ENCODE measurements around the gene ATP13A1. TPM values are rescaled to one million over a fixed set of nuclear protein-coding genes. Genes with fewer than 3 reads are reported as not detected.
"Not testable (repeated sequence)": the region's sequence is repeated elsewhere in the genome, so short reads cannot be mapped to it uniquely, and the experiment has no call there.

The ATP13A1 gene
- total RNA-seq, 1 experiment from 2014 or later = 41.1 TPM

DNA sequence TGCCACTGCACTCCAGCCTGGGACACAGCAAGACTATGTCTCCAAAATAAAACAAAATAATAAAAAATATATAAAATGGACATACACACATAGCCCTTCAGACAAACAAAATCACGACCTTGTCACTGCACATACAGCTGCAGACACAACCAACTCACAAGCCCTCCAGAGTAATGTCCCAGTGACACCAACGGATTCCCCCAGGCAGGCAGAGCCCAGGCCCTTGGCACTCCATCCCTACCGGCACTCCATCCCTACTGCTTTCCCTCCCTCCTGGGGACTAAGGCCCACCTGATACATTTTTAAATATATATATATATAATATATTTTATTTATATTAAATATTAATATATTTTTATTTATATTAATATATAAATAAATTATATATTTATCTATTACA, 23.6 kb upstream of the ATP13A1 start:
- Histone ChIP-seq H3F3A (ENCODE audit: insufficient read depth, low read depth) (no peaks in the 10 kb centered on the region; the same call in 1 of the 2 replicates), H3K27ac (no peak overlapping the region), H4K20me1 (ENCODE audit: insufficient read depth) (no peaks in the 10 kb centered on the region), H3K27me3 (ENCODE audit: insufficient read depth, low read depth) (no peaks in the 10 kb centered on the region), H3K4me3 (no peak overlapping the region), H3K4me1 (replicated peaks; ENCODE audit: insufficient read depth) (no peaks in the 10 kb centered on the region), H3K9me2 (ENCODE audit: insufficient read depth) (no peaks in the 10 kb centered on the region), H2AFZ (no peak overlapping the region), H3K79me2 (ENCODE audit: low read depth) (no peaks in the 10 kb centered on the region), H3K9me3 (ENCODE audit: insufficient read depth, low read depth) (peaks cover 17% of the 10 kb centered on the region), H3K36me3 (ENCODE audit: low read depth) (no peaks in the 10 kb centered on the region), H3K4me2 (no peak overlapping the region)
- no peak for DNase-seq
- intact Hi-C loops (cut with micrococcal nuclease; ENCODE audit: unreplicated experiment) = no loop called here
- no TSS peak for BruUV-seq (replicated peaks)
- ChIA-PET POLR2A (ENCODE audit: unreplicated experiment) (no interaction called here), CTCF (no interaction called here)
- TF ChIP-seq, protein P1, sequence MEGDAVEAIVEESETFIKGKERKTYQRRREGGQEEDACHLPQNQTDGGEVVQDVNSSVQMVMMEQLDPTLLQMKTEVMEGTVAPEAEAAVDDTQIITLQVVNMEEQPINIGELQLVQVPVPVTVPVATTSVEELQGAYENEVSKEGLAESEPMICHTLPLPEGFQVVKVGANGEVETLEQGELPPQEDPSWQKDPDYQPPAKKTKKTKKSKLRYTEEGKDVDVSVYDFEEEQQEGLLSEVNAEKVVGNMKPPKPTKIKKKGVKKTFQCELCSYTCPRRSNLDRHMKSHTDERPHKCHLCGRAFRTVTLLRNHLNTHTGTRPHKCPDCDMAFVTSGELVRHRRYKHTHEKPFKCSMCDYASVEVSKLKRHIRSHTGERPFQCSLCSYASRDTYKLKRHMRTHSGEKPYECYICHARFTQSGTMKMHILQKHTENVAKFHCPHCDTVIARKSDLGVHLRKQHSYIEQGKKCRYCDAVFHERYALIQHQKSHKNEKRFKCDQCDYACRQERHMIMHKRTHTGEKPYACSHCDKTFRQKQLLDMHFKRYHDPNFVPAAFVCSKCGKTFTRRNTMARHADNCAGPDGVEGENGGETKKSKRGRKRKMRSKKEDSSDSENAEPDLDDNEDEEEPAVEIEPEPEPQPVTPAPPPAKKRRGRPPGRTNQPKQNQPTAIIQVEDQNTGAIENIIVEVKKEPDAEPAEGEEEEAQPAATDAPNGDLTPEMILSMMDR (conservative IDR thresholded peaks at IDR 0.05) = no peak
- TF ChIP-seq EZH2 (IDR thresholded peaks at IDR 0.05; ENCODE audit: low read depth) = no peak

- intact Hi-C loops (cut with micrococcal nuclease; ENCODE audit: unreplicated experiment) = no loop called here
- ChIA-PET CTCF (no interaction called here), POLR2A (ENCODE audit: unreplicated experiment) (no interaction called here)
Observed at GRCh38 chr19:19686580-19686979, 23.1 kb upstream of the ATP13A1 start.

DNA sequence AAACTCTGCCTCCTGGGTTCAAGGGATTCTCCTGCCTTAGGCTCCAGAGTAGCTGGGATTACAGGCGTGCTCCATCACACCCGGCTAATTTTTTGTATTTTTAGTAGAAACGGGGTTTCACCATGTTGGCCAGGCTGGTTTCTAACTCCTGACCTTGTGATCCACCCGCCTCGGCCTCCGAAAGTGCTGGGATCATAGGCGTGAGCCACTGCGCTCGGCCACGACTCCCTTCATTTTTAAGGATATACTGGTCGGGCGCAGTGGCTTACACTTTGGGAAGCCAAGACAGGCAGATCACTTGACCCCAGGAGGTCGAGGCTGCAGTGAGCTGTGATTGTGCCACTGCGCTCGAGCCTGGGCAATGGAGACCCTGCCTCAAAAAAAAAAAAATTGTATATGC, 22.6 kb upstream of the ATP13A1 start:
- H3K4me3 ChIP-seq; BruUV-seq (replicated peaks); H3K36me3 ChIP-seq (ENCODE audit: low read depth); CTCF ChIA-PET; POLR2A ChIA-PET (ENCODE audit: unreplicated experiment); H3F3A ChIP-seq (ENCODE audit: insufficient read depth, low read depth); H3K27me3 ChIP-seq (ENCODE audit: insufficient read depth, low read depth); H3K79me2 ChIP-seq (ENCODE audit: low read depth); H3K27ac ChIP-seq; H3K4me2 ChIP-seq; H4K20me1 ChIP-seq (ENCODE audit: insufficient read depth); DNase-seq; H3K4me1 ChIP-seq (replicated peaks; ENCODE audit: insufficient read depth); H3K9me2 ChIP-seq (ENCODE audit: insufficient read depth); H2AFZ ChIP-seq; intact Hi-C loops (cut with micrococcal nuclease; ENCODE audit: unreplicated experiment): not testable (repeated sequence)
- H3K9me3 ChIP-seq (ENCODE audit: insufficient read depth, low read depth) = peaks cover 19% of the 10 kb centered on the region

More at GRCh38 chr19:19686580-19686979, 23.1 kb upstream of the ATP13A1 start:
- no TSS peak for BruUV-seq (replicated peaks)
- Histone ChIP-seq H3K79me2 (ENCODE audit: low read depth) (no peaks in the 10 kb centered on the region), H3K27me3 (ENCODE audit: insufficient read depth, low read depth) (no peaks in the 10 kb centered on the region), H3K4me3 (no peak overlapping the region), H3K27ac (no peak overlapping the region), H3K4me1 (replicated peaks; ENCODE audit: insufficient read depth) (no peaks in the 10 kb centered on the region), H3K4me2 (no peak overlapping the region), H4K20me1 (ENCODE audit: insufficient read depth) (no peaks in the 10 kb centered on the region), H3F3A (ENCODE audit: insufficient read depth, low read depth) (no peaks in the 10 kb centered on the region; the same call in 1 of the 2 replicates), H2AFZ (no peak overlapping the region), H3K36me3 (ENCODE audit: low read depth) (no peaks in the 10 kb centered on the region), H3K9me2 (ENCODE audit: insufficient read depth) (no peaks in the 10 kb centered on the region), H3K9me3 (ENCODE audit: insufficient read depth, low read depth) (peaks cover 17% of the 10 kb centered on the region)
- TF ChIP-seq, protein P1 (conservative IDR thresholded peaks at IDR 0.05) = no peak
- no peak for TF ChIP-seq EZH2 (IDR thresholded peaks at IDR 0.05; ENCODE audit: low read depth)
- no peak for DNase-seq
